PC-3 (cell line): ENCODE data around the gene UNC93A.
"Not testable (repeated sequence)": the region's sequence is repeated elsewhere in the genome, so short reads cannot be mapped to it uniquely, and the experiment has no call there.

ENCODE experiments used
- CTCF ChIP-seq: fragments of 300-600 bp; sonication (generic); conservative IDR thresholded peaks from 2 replicates; pipeline ENCODE4 v1.5.1; 2017; ENCODE audit warnings: antibody characterized with exemption, low read depth, mild to moderate bottlenecking, low read length
- EZH2 ChIP-seq: fragments of 300-600 bp; sonication (generic); IDR thresholded peaks from one replicate; pipeline ENCODE4 v1.6.1; 2017; ENCODE audit warnings: antibody characterized with exemption, mild to moderate bottlenecking, low read length; ENCODE audit not compliant: unreplicated experiment
- EZH2phosphoT487 ChIP-seq: fragments of 300-600 bp; sonication (generic); IDR thresholded peaks from 2 replicates; pipeline ENCODE4 v1.6.1; 2018; ENCODE audit warnings: mild to moderate bottlenecking, antibody characterized with exemption, low read length, borderline replicate concordance

GRCh38 chr6:167311691-167312090 lies 20.6 kb downstream of the UNC93A start:
- not testable (repeated sequence) for TF ChIP-seq CTCF, EZH2, EZH2phosphoT487
